Esophagus muscularis mucosa (tissue), 4 donors: ENCODE results near the gene CCDC102B. TPM values are rescaled to one million over a fixed set of nuclear protein-coding genes. Genes with fewer than 3 reads are reported as not detected.

Source experiments
- DNase-seq: peaks from one replicate; pipeline ENCODE4 v3.0.0-alpha.2; 2017; ENCODE audit errors: extremely low spot score
- H3K27ac ChIP-seq, 4 donors: fragments of 200-600 bp; sonication (generic); replicated peaks in 1 of 4; 1 replicate in 3 of 4; 2 replicates in 1 of 4; pipeline ENCODE4 v1.5.1; 2016 to 2019; ENCODE audit warnings: mild to moderate bottlenecking in 1 of 4
- H3K27me3 ChIP-seq, 4 donors: fragments of 200-600 bp; sonication (generic); one replicate each; pipeline versions ENCODE4 v1.5.1 to v1.6.0; 2016 to 2019
- H3K36me3 ChIP-seq, 4 donors: fragments of 200-600 bp; sonication (generic); one replicate each; pipeline ENCODE4 v1.5.1; 2016 to 2019
- H3K4me1 ChIP-seq, 4 donors: fragments of 200-600 bp; sonication (generic); one replicate each; pipeline ENCODE4 v1.5.1; 2016 to 2019
- H3K4me3 ChIP-seq, 4 donors: fragments of 200-600 bp; sonication (generic); 1 replicate in 2 of 4; 2 replicates in 2 of 4; pipeline ENCODE4 v1.5.1; 2016 to 2019; ENCODE audit warnings: mild to moderate bottlenecking in 4 of 4, moderate library complexity in 1 of 4
- H3K9me3 ChIP-seq, 4 donors: fragments of 200-600 bp; sonication (generic); 1 replicate in 3 of 4; 2 replicates in 1 of 4; pipeline ENCODE4 v1.5.1; 2016 to 2019
- EP300 ChIP-seq: sonication (generic); formaldehyde crosslinking; IDR thresholded peaks from one replicate; pipeline ENCODE4 v1.6.1; 2017; ENCODE audit warnings: antibody characterized with exemption
- POLR2A ChIP-seq: fragments of 450-650 bp; IDR thresholded peaks from one replicate; pipeline ENCODE4 v1.6.1; 2017; ENCODE audit warnings: antibody characterized with exemption, moderate library complexity, mild to moderate bottlenecking, low read depth
- POLR2AphosphoS5 ChIP-seq, 2 donors: sonication (generic); formaldehyde crosslinking; IDR thresholded peaks; one replicate each; pipeline ENCODE4 v1.6.1; 2017; ENCODE audit warnings: antibody characterized with exemption in 2 of 2
- WGBS: methylation state at CpG from one replicate; pipeline ENCODE4 v1.1.5; 2018; 5-methylcytosine and 5-hydroxymethylcytosine counted together
- intact Hi-C: fragments of 100-400 bp; cut with DNase I; formaldehyde crosslinking; loops from one replicate; pipeline ENCODE4 v1.15.1; 2023
- total RNA-seq, 4 donors: library from RNA; depleted of rRNA; stranded (reverse); fragments of >200 nt; gene quantifications; one replicate each; pipeline versions ENCODE4 v1.1.0 to v1.2.1, GENCODE V29; 2016
- TF ChIP-seq, protein P1 (sequence below), 3 experiments: fragments of 200-600 bp in 2 of 3; fragments of 450-650 bp in 1 of 3; sonication (generic) in 2 of 3; IDR thresholded peaks; one replicate each; pipeline ENCODE4 v1.5.1; 2017 to 2019; ENCODE audit warnings: antibody characterized with exemption in 3 of 3, mild to moderate bottlenecking in 2 of 3, moderate library complexity in 1 of 3

Gene CCDC102B
- total RNA-seq, 4 donors from 2014 or later, result 3.0 to 6.8 (median 4.8) TPM

DNA sequence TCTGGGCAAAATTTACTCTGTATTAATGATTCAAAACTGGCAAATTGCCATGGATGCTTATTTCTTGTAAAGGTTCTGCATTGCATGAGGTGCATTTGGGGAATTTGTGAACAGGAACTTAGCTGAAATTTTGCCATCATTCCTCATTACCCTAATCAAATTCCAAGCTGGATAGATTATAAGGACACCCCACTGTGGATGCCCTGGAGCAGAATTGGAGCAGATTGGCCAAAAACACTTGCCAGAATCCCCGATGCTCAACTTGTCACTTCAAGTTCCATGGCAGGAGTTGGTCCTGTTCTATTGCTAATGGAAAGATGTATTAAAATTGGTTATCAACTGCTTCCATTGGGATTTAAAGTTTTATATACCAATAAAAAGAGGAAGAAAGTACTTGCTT, 237.9 kb downstream of the CCDC102B start:
- intact Hi-C loops, result no loop called here
- WGBS, result 100% methylated on average over 1 of the region's 1 CpG
- DNase-seq, result no peak

DNA sequence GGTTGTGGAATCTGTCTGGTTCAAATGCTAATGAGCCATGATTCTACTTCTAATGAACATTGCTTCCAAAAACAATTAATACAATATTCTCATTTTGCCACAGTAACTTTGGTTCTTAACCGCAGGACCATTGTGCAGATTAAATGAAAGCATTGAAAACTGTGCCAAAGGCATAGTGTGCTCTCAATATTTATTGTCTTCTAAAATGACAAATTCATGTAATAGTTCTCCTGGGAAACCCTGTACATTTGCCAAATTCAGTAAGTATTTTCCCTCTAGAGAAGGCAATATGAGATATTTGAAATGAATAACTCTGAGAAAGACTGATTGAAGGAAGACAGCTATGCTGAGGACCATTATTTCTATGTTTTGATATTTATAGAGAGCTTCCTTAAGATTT, 246.3 kb downstream of the CCDC102B start:
- intact Hi-C loops, result no loop called here
- no peak overlapping the region for H3K4me3 ChIP-seq
- TF ChIP-seq POLR2A, result no peak
- TF ChIP-seq, protein P1, sequence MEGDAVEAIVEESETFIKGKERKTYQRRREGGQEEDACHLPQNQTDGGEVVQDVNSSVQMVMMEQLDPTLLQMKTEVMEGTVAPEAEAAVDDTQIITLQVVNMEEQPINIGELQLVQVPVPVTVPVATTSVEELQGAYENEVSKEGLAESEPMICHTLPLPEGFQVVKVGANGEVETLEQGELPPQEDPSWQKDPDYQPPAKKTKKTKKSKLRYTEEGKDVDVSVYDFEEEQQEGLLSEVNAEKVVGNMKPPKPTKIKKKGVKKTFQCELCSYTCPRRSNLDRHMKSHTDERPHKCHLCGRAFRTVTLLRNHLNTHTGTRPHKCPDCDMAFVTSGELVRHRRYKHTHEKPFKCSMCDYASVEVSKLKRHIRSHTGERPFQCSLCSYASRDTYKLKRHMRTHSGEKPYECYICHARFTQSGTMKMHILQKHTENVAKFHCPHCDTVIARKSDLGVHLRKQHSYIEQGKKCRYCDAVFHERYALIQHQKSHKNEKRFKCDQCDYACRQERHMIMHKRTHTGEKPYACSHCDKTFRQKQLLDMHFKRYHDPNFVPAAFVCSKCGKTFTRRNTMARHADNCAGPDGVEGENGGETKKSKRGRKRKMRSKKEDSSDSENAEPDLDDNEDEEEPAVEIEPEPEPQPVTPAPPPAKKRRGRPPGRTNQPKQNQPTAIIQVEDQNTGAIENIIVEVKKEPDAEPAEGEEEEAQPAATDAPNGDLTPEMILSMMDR (IDR thresholded peaks at IDR 0.05), result no peak
- TF ChIP-seq EP300, result no peak
- no peak for TF ChIP-seq POLR2AphosphoS5 (IDR thresholded peaks at IDR 0.05)
- H3K27me3 ChIP-seq, result no peaks in the 10 kb centered on the region
- H3K27ac ChIP-seq, result no peak overlapping the region
- H3K36me3 ChIP-seq, result no peaks in the 10 kb centered on the region
- no peak for DNase-seq
- WGBS, result 43% methylated on average over 1 of the region's 1 CpG
- no peaks in the 10 kb centered on the region for H3K4me1 ChIP-seq
- H3K9me3 ChIP-seq, result no peaks in the 10 kb centered on the region

More for the DNA sequence above, 237.9 kb downstream of the CCDC102B start:
- no peak overlapping the region for H3K4me3 ChIP-seq
- H3K27me3 ChIP-seq, result no peaks in the 10 kb centered on the region
- H3K27ac ChIP-seq, result no peak overlapping the region
- no peaks in the 10 kb centered on the region for H3K4me1 ChIP-seq
- TF ChIP-seq, protein P1 (IDR thresholded peaks at IDR 0.05), result no peak
- TF ChIP-seq EP300 (no peak), POLR2AphosphoS5 (IDR thresholded peaks at IDR 0.05) (no peak)
- no peaks in the 10 kb centered on the region for H3K36me3 ChIP-seq
- no peaks in the 10 kb centered on the region for H3K9me3 ChIP-seq

DNA sequence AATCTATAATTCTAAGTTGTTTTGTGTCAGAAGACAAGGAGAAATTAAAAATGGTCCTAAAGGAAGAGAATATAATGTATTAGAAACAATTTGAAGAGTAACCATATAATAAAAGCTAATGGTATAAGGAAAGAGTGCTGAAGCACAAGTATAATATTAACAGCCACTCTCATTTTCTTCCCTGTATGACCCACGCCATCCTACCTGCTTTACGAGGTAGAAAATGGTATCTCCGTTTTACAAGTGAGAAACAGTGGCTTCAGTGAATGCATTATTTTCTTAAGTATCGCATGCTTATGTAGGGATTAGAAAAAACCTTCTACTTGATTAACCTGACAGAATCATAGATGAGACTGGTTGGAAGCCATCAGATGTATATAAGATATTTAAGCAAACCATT, 266.2 kb downstream of the CCDC102B start:
- WGBS, result 67% methylated on average over 4 of the region's 4 CpGs
- no peak for DNase-seq
- no peaks in the 10 kb centered on the region for H3K9me3 ChIP-seq
- TF ChIP-seq EP300, result no peak
- no peak for TF ChIP-seq POLR2AphosphoS5 (IDR thresholded peaks at IDR 0.05)
- TF ChIP-seq, protein P1 (IDR thresholded peaks at IDR 0.05), result no peak
- no peaks in the 10 kb centered on the region for H3K4me1 ChIP-seq
- H3K27ac ChIP-seq, result no peak overlapping the region
- no peaks in the 10 kb centered on the region for H3K27me3 ChIP-seq
- H3K4me3 ChIP-seq, result no peak overlapping the region
- no peaks in the 10 kb centered on the region for H3K36me3 ChIP-seq
- intact Hi-C loops, result no loop called here

DNA sequence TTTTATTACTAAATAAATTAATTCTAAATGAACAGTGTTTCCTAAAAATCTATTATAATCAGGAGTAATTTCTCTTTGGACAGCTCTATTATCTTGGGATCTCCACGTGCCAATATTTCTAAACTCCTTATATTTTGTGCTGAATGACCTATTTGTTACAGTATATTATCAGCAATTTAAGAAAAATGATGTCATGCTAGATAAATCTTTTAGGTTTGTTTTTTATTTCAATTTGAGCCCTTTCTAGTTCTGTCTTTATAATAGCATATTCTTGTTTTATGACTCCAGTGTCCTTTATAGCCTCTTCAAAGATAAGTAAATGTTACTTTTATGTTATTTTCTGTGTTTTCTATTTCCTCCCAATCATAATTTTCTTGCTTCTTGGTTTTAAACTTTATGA, 269.2 kb downstream of the CCDC102B start:
- H3K4me1 ChIP-seq, result no peaks in the 10 kb centered on the region
- H3K4me3 ChIP-seq, result no peak overlapping the region
- TF ChIP-seq EP300 (no peak), POLR2A (no peak), POLR2AphosphoS5 (IDR thresholded peaks at IDR 0.05) (no peak)
- TF ChIP-seq, protein P1 (IDR thresholded peaks at IDR 0.05), result no peak
- no peaks in the 10 kb centered on the region for H3K36me3 ChIP-seq
- WGBS, result 65% methylated on average over 1 of the region's 1 CpG
- no peak for DNase-seq
- intact Hi-C loops, result no loop called here
- no peaks in the 10 kb centered on the region for H3K9me3 ChIP-seq
- no peak overlapping the region for H3K27ac ChIP-seq
- no peaks in the 10 kb centered on the region for H3K27me3 ChIP-seq

DNA sequence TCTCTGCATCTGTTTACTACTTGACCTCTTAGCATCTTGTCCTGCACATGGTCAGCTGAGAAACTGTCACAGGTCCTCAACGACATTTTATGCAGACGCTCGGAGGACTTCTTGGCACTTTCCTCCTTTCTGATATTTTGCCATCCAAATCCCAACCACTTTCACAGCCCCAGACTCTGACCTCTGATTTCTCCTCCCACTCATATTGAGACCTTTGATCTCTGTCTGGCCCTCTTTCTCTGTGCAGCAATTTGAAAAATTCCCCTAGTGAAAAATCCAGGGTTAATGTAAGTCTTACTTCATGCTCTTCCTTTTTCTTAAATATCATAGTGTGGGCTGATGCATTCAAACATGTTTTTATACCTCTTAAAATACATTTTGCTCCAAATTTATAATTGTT, 273.8 kb downstream of the CCDC102B start:
- Histone ChIP-seq H3K9me3 (no peaks in the 10 kb centered on the region), H3K27me3 (no peaks in the 10 kb centered on the region), H3K27ac (no peak overlapping the region), H3K36me3 (no peaks in the 10 kb centered on the region), H3K4me3 (no peak overlapping the region), H3K4me1 (no peaks in the 10 kb centered on the region)
- WGBS, result 70% methylated on average over 3 of the region's 3 CpGs
- no peak for DNase-seq
- TF ChIP-seq POLR2AphosphoS5 (IDR thresholded peaks at IDR 0.05) (no peak), POLR2A (no peak), EP300 (no peak)
- TF ChIP-seq, protein P1 (IDR thresholded peaks at IDR 0.05), result no peak
- intact Hi-C loops, result no loop called here
